ENCODE data around the gene DAGLB. TPM values are rescaled to one million over a fixed set of nuclear protein-coding genes. Genes with fewer than 3 reads are reported as not detected.
A peak's percentile ranks its signal among the peaks of the same experiment; 100 is the strongest.

Gene DAGLB
- total RNA-seq, 6 experiments from 2014 or later: 8.9 to 12.7 (median 11.7) TPM

DNA sequence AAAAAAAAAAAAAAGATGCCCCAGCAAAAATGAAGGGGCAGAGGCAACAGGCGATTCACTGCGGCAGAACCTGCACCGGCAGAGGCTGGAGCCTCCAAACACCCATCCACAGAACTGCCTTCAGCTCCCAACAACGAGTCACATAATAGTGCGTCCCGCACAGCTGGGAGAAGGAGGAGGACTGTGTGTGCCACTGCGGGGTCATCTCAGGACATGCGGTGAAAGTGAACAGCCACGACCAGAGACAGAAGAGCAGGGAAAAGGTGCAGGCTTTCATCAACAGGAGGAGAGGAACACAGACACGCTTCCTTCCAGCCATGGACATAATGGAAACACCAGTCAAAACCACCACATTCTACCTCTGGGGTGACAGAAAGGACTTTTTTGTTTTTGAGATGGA is 34.1 kb downstream of the DAGLB start:
- 100% methylated on average over 1 of the region's 10 CpGs for WGBS (ENCODE audit: insufficient coverage, low coverage, low lambda C conversion rate, missing lambda C conversion rate)
- H3K27ac ChIP-seq: no peak overlapping the region
- H3K9me3 ChIP-seq: no peaks in the 10 kb centered on the region
- no peak for ATAC-seq
- TF ChIP-seq, protein P1, sequence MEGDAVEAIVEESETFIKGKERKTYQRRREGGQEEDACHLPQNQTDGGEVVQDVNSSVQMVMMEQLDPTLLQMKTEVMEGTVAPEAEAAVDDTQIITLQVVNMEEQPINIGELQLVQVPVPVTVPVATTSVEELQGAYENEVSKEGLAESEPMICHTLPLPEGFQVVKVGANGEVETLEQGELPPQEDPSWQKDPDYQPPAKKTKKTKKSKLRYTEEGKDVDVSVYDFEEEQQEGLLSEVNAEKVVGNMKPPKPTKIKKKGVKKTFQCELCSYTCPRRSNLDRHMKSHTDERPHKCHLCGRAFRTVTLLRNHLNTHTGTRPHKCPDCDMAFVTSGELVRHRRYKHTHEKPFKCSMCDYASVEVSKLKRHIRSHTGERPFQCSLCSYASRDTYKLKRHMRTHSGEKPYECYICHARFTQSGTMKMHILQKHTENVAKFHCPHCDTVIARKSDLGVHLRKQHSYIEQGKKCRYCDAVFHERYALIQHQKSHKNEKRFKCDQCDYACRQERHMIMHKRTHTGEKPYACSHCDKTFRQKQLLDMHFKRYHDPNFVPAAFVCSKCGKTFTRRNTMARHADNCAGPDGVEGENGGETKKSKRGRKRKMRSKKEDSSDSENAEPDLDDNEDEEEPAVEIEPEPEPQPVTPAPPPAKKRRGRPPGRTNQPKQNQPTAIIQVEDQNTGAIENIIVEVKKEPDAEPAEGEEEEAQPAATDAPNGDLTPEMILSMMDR (IDR thresholded peaks at IDR 0.05): no peak
- TF ChIP-seq POLR2A (IDR thresholded peaks at IDR 0.05): no peak
- no peak for DNase-seq
- peaks cover 0 to 59% (median 10%) of the 10 kb centered on the region in 4 donors for H3K36me3 ChIP-seq
- no peaks in the 10 kb centered on the region for H3K27me3 ChIP-seq
- intact Hi-C loops (cut with DNase I): no loop called here
- no peak overlapping the region for H3K4me3 ChIP-seq
- no peaks in the 10 kb centered on the region for H3K4me1 ChIP-seq

DNA sequence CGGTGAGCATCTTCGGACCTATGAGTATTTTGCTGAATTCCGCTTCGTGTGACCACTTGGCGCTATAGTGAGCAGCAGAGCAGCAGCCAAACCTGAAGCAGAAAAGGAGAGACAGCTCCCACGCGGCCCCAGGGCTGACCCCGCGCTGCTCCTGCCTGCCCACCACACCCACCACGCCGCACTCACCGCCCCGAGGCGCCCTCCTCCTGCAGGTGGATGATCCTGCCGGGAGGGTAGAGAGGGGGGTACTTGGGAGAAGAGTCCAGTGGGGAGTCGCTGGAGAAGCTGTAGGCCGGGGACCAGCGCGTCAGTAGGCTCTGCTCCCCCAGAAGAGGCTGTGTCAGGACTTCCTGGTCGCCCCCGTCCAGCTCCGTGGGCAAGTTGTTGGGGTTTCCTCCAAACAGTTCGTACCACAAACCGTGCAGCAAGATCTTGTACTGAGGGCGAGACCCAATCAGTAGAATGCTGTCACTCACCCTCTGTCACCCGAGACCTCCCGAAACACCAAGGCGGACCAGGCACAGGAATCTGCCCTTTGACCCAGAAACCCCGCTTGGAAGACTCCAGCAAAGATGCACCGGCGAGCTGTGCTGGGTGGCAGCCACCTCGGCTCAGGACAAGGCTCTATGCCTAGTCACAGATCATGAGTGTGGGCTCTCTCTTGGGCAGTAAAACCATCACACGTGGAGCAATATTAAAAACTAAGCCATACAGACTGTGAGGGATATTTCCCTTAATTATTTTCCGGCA is 37.6 kb downstream of the DAGLB start:
- TF ChIP-seq POLR2A (IDR thresholded peaks at IDR 0.05): no peak
- TF ChIP-seq, protein P1 (IDR thresholded peaks at IDR 0.05): no peak
- WGBS (ENCODE audit: insufficient coverage, low coverage, low lambda C conversion rate, missing lambda C conversion rate): 89% methylated on average over 5 of the region's 34 CpGs
- no peak overlapping the region for H3K4me3 ChIP-seq
- no peaks in the 10 kb centered on the region for H3K27me3 ChIP-seq
- no peaks in the 10 kb centered on the region for H3K4me1 ChIP-seq
- peaks cover 0 to 68% (median 19%) of the 10 kb centered on the region in 4 donors for H3K36me3 ChIP-seq
- H3K9me3 ChIP-seq: no peaks in the 10 kb centered on the region
- DNase-seq (no peak), ATAC-seq (peak; percentile 13 to 34 (median 18))
- intact Hi-C loops (cut with DNase I): no loop called here
- no peak overlapping the region for H3K27ac ChIP-seq

DNA sequence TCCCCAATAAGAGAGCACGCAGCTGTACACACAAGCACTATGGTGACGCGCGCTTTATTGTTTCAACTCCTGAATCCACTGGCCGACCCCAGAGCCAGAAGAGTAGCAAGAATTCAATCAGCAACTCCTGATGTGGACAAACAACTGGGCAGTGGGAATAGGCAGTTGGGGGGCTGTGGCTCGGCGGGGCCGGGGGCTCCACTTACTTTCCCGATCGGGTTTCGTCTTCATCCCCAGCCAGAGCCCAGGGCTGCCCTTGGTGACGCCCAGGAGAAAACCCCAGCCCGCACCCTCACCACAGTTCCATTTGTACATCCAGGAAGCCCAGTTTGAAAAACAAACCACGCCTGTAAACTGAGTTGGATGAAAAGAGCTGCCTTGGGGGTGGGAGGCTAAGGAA is 38.7 kb downstream of the DAGLB start:
- no peak overlapping the region for H3K4me3 ChIP-seq
- intact Hi-C loops (cut with DNase I): no loop called here
- H3K36me3 ChIP-seq: peaks cover 0 to 69% (median 19%) of the 10 kb centered on the region in 4 donors
- no peak for TF ChIP-seq POLR2A (IDR thresholded peaks at IDR 0.05)
- TF ChIP-seq, protein P1 (IDR thresholded peaks at IDR 0.05): no peak
- H3K9me3 ChIP-seq: no peaks in the 10 kb centered on the region
- ATAC-seq (no peak), DNase-seq (no peak)
- no peak overlapping the region for H3K27ac ChIP-seq
- H3K27me3 ChIP-seq: no peaks in the 10 kb centered on the region
- no peaks in the 10 kb centered on the region for H3K4me1 ChIP-seq
- WGBS (ENCODE audit: insufficient coverage, low coverage, low lambda C conversion rate, missing lambda C conversion rate): 89% methylated on average over 8 of the region's 14 CpGs

DNA sequence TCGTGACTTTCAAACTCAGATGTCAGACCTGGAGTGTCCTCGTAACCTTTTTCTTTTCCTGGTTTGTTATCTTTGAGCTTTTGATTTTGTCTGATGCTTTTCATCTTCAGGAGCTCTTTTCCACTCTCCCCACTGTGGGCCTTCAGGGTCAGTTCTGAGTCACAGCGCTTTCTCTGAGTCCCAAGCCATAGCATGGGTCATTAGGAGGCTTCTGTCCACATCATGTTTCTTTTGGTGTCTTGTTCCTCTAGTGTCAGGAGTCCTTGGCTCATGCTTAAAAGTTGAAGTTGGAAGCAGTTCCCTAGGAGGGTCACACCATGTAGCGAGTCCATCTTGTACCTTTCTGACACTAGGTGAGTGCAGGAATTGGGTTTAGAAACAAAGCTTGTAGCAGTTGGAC is 40.3 kb downstream of the DAGLB start:
- no peak for TF ChIP-seq POLR2A (IDR thresholded peaks at IDR 0.05)
- TF ChIP-seq, protein P1 (IDR thresholded peaks at IDR 0.05): no peak
- no peaks in the 10 kb centered on the region for H3K9me3 ChIP-seq
- ATAC-seq: no peak
- H3K36me3 ChIP-seq: peaks cover 0 to 72% (median 29%) of the 10 kb centered on the region in 4 donors
- no peaks in the 10 kb centered on the region for H3K4me1 ChIP-seq
- H3K27ac ChIP-seq: no peak overlapping the region
- WGBS (ENCODE audit: insufficient coverage, low coverage, low lambda C conversion rate, missing lambda C conversion rate): 91% methylated on average over 4 of the region's 4 CpGs
- DNase-seq: no peak
- no peak overlapping the region for H3K4me3 ChIP-seq
- intact Hi-C loops (cut with DNase I): no loop called here
- no peaks in the 10 kb centered on the region for H3K27me3 ChIP-seq

All from right lobe of liver (tissue), 6 donors.